GM23248 (cell line): ENCODE data around the gene MARS1. TPM values are rescaled to one million over a fixed set of nuclear protein-coding genes. Genes with fewer than 3 reads are reported as not detected.

Source experiments
- DNase-seq: peaks from one replicate; pipeline ENCODE4 v3.0.0-alpha.2; 2015
- H2AFZ ChIP-seq: fragments of 200-600 bp; sonication (generic); 2 replicates; pipeline ENCODE4 v1.6.1; 2016; ENCODE audit warnings: antibody characterized with exemption
- H3F3A ChIP-seq: fragments of 200-600 bp; sonication (generic); 2 replicates; pipeline ENCODE4 v1.6.1; 2016; ENCODE audit warnings: mild to moderate bottlenecking, antibody characterized with exemption, mixed run types; ENCODE audit not compliant: insufficient read depth
- H3K27ac ChIP-seq: fragments of 200-600 bp; sonication (generic); 2 replicates; pipeline ENCODE4 v1.5.1; 2016; ENCODE audit warnings: mild to moderate bottlenecking
- H3K27me3 ChIP-seq: fragments of 200-600 bp; sonication (generic); replicated peaks from 2 replicates; pipeline ENCODE4 v1.6.1; 2016; ENCODE audit warnings: mild to moderate bottlenecking; ENCODE audit not compliant: insufficient read depth
- H3K36me3 ChIP-seq: fragments of 200-600 bp; sonication (generic); 2 replicates; pipeline ENCODE4 v1.6.1; 2016; ENCODE audit warnings: low read depth, mild to moderate bottlenecking
- H3K4me1 ChIP-seq: fragments of 200-600 bp; sonication (generic); 2 replicates; pipeline ENCODE4 v1.6.1; 2016; ENCODE audit warnings: mild to moderate bottlenecking; ENCODE audit not compliant: insufficient read depth
- H3K4me2 ChIP-seq: fragments of 200-600 bp; sonication (generic); one replicate; pipeline ENCODE4 v1.6.1; 2016; ENCODE audit warnings: mild to moderate bottlenecking; ENCODE audit not compliant: unreplicated experiment
- H3K4me3 ChIP-seq: fragments of 200-600 bp; sonication (generic); 2 replicates; pipeline ENCODE4 v1.5.1; 2016; ENCODE audit warnings: mild to moderate bottlenecking
- H3K79me2 ChIP-seq: fragments of 200-600 bp; sonication (generic); 2 replicates; pipeline ENCODE4 v1.6.1; 2016; ENCODE audit warnings: mild to moderate bottlenecking; ENCODE audit not compliant: insufficient read depth
- H3K9ac ChIP-seq: fragments of 200-600 bp; sonication (generic); 2 replicates; pipeline ENCODE4 v1.6.1; 2016; ENCODE audit warnings: mild to moderate bottlenecking
- H3K9me2 ChIP-seq: fragments of 200-600 bp; sonication (generic); 2 replicates; pipeline ENCODE4 v1.6.1; 2016; ENCODE audit warnings: mixed run types, mild to moderate bottlenecking, moderate library complexity; ENCODE audit not compliant: insufficient read depth
- H3K9me3 ChIP-seq: fragments of 200-600 bp; sonication (generic); one replicate; pipeline ENCODE4 v1.6.1; 2017; ENCODE audit warnings: low read depth
- H4K20me1 ChIP-seq: fragments of 200-600 bp; sonication (generic); 2 replicates; pipeline ENCODE4 v1.6.0; 2016; ENCODE audit not compliant: insufficient read depth
- EZH2 ChIP-seq: fragments of 200-600 bp; sonication (generic); IDR thresholded peaks from 2 replicates; pipeline ENCODE4 v1.6.1; 2018; ENCODE audit warnings: antibody characterized with exemption, mild to moderate bottlenecking; ENCODE audit not compliant: insufficient read depth, poor library complexity, severe bottlenecking
- EZH2phosphoT487 ChIP-seq: fragments of 200-600 bp; sonication (generic); IDR thresholded peaks from 2 replicates; pipeline ENCODE4 v1.6.1; 2018; ENCODE audit warnings: antibody characterized with exemption, moderate library complexity, mild to moderate bottlenecking, low read depth; ENCODE audit not compliant: insufficient read depth
- WGBS, 2 experiments: methylation state at CpG; one replicate each; pipeline ENCODE4 v1.1.6; 2015 to 2017; ENCODE audit warnings: low lambda C conversion rate in 2 of 2, low coverage in 1 of 2; ENCODE audit errors: missing lambda C conversion rate in 2 of 2; 5-methylcytosine and 5-hydroxymethylcytosine counted together
- in situ Hi-C: fragments of 300-500 bp; cut with MboI; formaldehyde crosslinking; loops from 2 replicates; pipeline ENCODE4 v1.15.0; 2020
- polyA plus RNA-seq: library from polyadenylated mRNA; unstranded; fragments of >200 nt; fragmentation: Nextera tagmentation; extraction: Ambion mirVana; gene quantifications from 2 replicates; pipeline ENCODE4 v1.2.1, GENCODE V29; 2016
- total RNA-seq: library from RNA; depleted of rRNA; stranded (reverse); fragments of >200 nt; shearing (Covaris generic); gene quantifications from 2 replicates; pipeline ENCODE4 v1.2.3, GENCODE V29; 2014

Gene MARS1
- total and polyA plus RNA-seq, 2 experiments from 2014 or later, result 184 to 272 TPM

DNA sequence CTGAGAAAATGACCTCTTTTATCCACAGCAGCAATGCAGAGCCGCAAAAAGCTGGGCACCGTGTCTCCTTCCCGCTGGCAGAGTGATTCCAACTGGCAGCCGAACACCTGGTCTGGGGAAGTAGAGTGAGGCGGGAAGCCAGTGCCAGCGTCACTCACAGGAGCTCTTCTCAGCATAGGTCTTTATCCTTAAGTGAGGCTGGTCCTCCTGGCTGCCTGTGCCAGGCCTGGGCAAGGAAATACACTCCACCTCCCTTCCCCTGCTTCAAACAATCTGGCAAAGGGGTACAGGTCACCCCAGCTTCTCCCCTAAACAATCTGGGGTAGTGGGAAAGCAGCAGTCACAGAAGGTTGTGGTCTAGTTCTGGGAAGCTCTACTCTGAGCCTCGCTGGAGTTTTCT lies 13.0 kb upstream of the MARS1 start:
- Histone ChIP-seq H3K27me3 (peaks cover 50% of the 10 kb centered on the region), H3K4me1 (no peaks in the 10 kb centered on the region), H3K27ac (no peak overlapping the region), H4K20me1 (no peaks in the 10 kb centered on the region), H3K36me3 (no peaks in the 10 kb centered on the region), H3K4me3 (no peak overlapping the region), H3K9me3 (no peaks in the 10 kb centered on the region), H3K9me2 (no peaks in the 10 kb centered on the region), H3K79me2 (no peaks in the 10 kb centered on the region), H3K4me2 (no peak overlapping the region), H2AFZ (no peak overlapping the region), H3F3A (no peaks in the 10 kb centered on the region), H3K9ac (no peak overlapping the region)
- 78 to 80% methylated on average over 7 of the region's 7 CpGs for WGBS, 2 experiments
- no peak for DNase-seq
- TF ChIP-seq EZH2phosphoT487 (no peak), EZH2 (no peak)
- in situ Hi-C loops, result no loop called here

DNA sequence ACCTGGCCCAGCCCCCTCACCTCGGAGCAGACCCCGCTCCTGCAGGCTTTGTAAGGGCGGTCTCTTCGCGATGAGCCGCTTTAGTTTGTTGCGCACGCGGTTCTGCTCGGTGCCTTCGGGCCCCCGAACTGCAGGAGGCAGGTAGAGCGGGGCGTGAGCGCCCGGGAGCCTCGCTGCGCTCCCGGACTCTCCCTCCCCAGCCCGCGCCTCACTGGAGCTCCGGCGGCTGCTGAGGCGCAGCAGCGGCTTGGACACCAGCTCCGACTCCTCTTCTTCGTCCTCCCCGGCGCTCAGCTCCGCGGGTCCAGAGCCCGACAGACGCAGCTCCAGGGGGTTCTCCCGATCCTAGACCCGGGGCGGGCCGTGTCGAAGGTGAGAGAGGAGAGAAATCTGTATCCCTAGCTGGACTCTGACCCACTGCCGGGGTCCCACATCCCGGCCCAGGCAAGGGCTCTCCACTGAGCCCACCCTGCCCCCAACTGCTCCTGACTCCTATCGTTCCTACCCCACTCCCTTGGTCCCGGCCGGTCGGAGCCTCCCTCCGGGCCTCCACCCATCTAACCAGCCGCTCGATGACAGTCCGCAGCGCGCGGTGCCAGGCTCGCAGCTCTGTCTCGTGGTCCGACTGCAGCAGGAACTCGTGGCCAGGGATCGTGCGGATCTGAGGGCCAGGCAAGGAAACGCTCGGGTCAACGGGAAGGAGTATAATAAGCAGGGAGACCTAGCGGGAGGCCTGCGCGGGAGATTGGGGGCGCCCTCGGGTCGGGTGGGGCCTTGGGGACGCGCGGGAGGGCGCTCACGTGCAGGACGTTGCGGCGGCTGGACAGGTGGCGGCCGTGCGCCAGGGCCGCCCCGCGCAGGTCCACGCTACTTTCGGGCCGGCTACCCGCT lies 12.4 kb upstream of the MARS1 start:
- DNase-seq, result peak; percentile 70
- no peaks in the 10 kb centered on the region for H3K9me3 ChIP-seq

DNA sequence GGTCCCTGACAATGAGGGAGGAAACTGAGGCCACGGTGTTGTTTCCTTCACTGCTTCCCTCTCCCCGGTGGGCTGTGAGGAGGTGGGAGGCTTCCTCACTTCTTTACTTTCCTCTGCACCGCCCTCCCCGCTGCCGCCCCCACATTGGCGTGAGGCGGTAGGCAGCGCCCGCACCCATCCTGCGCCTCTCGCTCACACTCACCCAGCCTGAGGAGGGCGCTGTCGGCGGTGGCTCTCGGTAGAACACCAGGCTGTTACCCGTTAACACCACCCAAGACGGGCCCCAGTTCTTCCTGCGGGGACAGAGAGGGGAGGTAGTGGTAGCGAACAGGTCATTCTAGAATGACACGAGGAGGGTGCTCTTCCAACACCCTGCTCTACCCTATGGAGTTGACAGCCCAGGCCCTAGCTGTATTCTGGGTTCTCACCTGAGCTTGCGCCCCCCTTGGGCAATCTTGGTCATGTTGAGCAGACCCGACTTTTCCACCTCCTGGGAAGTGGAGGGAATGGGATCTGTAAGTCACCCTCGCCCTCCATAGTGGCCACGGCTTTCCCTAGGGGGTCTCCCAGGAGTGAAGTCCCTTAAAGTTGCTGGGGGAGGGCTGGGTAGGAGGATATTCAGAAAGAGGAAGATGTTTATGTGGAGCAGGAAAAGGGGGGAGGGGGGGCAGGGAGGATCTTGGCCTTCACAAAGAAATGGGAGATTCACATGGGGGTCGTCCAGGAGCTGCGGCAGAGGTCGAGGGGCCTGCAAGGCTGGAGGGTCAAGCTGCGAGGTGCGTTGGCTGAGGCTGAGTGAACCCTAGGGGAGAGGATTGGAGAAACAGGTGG lies 11.5 kb upstream of the MARS1 start:
- in situ Hi-C loops, result no loop called here
- Histone ChIP-seq H3K4me1 (no peaks in the 10 kb centered on the region), H2AFZ (no peak overlapping the region), H4K20me1 (no peaks in the 10 kb centered on the region), H3K79me2 (no peaks in the 10 kb centered on the region), H3K9me3 (no peaks in the 10 kb centered on the region), H3K4me2 (peak overlapping the region; percentile 39), H3K27ac (no peak overlapping the region), H3K9ac (no peak overlapping the region), H3F3A (no peaks in the 10 kb centered on the region), H3K9me2 (no peaks in the 10 kb centered on the region), H3K27me3 (peaks cover 57% of the 10 kb centered on the region), H3K4me3 (peak overlapping the region; percentile 45), H3K36me3 (no peaks in the 10 kb centered on the region)
- no peak for TF ChIP-seq EZH2
- no peak for TF ChIP-seq EZH2phosphoT487
- DNase-seq, result no peak
- WGBS, 2 experiments, result 25 to 28% methylated on average over 19 to 29 of the region's 29 CpGs

More for the DNA sequence above, 12.4 kb upstream of the MARS1 start:
- peak overlapping the region; percentile 45 for H3K4me3 ChIP-seq
- no peak overlapping the region for H3K9ac ChIP-seq
- H3K4me1 ChIP-seq, result no peaks in the 10 kb centered on the region
- H4K20me1 ChIP-seq, result no peaks in the 10 kb centered on the region
- TF ChIP-seq EZH2phosphoT487 (0 out of 2 replicates have a peak, but pooled peaks have one; percentile 21), EZH2 (peak; percentile 89)
- H3K9me2 ChIP-seq, result no peaks in the 10 kb centered on the region
- in situ Hi-C loops, result no loop called here
- no peaks in the 10 kb centered on the region for H3F3A ChIP-seq
- H3K27ac ChIP-seq, result no peak overlapping the region
- H3K27me3 ChIP-seq, result peaks cover 52% of the 10 kb centered on the region
- WGBS, 2 experiments, result 6% methylated on average over 50 to 83 of the region's 84 CpGs
- peak overlapping the region; percentile 39 for H3K4me2 ChIP-seq
- peak overlapping the region; percentile 3 for H2AFZ ChIP-seq
- no peaks in the 10 kb centered on the region for H3K79me2 ChIP-seq
- no peaks in the 10 kb centered on the region for H3K36me3 ChIP-seq

DNA sequence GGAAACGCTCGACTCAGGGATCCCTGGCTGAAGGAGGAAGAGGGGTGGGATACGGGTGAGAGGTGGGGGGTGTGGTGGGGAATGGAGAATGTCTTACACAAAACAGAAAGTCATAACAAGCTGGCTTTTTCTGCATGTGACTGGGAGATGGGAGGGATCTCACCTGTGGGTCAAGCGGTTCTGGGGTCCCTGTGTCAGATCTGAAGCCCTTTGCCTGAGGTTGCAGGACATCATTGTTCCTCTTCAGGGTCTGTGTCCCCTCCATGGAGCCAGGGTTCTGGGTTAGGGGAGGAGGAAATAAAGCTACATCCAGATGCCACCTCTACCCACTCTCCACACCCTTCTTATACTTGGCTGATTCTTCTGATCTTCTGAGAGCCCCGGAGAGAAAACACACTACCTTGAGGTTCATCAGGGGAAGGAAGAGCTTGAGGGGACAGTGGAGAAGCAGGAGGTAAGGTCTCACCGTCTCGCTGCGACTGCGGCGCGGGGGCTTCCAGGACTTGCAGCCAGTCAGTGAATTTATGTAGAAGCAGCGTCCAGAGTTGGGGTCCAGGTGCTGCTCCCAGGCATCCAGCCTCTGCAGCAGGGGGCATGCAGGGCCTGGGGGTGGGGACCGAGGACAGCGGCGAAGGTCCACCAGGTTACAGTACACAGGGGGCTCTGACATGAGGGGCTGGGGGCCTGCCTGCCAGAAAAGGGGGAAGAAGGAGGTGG lies 10.7 kb upstream of the MARS1 start:
- Histone ChIP-seq H3K9me3 (no peaks in the 10 kb centered on the region), H3K9ac (no peak overlapping the region), H2AFZ (no peak overlapping the region), H3F3A (no peaks in the 10 kb centered on the region), H3K9me2 (no peaks in the 10 kb centered on the region), H3K27ac (no peak overlapping the region), H4K20me1 (no peaks in the 10 kb centered on the region), H3K79me2 (no peaks in the 10 kb centered on the region), H3K4me2 (no peak overlapping the region), H3K4me1 (no peaks in the 10 kb centered on the region), H3K36me3 (no peaks in the 10 kb centered on the region), H3K4me3 (no peak overlapping the region), H3K27me3 (peaks cover 57% of the 10 kb centered on the region)
- TF ChIP-seq EZH2phosphoT487, result no peak
- no peak for TF ChIP-seq EZH2
- WGBS, 2 experiments, result 89 to 92% methylated on average over 12 to 15 of the region's 15 CpGs
- DNase-seq, result no peak
- in situ Hi-C loops, result no loop called here
